ENCODE measurements around the gene PRKAG2. TPM values are rescaled to one million over a fixed set of nuclear protein-coding genes. Genes with fewer than 3 reads are reported as not detected.
A peak's percentile ranks its signal among the peaks of the same experiment; 100 is the strongest.

Gene PRKAG2
- total RNA-seq, 1 donor from 2014 or later, result 35.4 TPM

DNA sequence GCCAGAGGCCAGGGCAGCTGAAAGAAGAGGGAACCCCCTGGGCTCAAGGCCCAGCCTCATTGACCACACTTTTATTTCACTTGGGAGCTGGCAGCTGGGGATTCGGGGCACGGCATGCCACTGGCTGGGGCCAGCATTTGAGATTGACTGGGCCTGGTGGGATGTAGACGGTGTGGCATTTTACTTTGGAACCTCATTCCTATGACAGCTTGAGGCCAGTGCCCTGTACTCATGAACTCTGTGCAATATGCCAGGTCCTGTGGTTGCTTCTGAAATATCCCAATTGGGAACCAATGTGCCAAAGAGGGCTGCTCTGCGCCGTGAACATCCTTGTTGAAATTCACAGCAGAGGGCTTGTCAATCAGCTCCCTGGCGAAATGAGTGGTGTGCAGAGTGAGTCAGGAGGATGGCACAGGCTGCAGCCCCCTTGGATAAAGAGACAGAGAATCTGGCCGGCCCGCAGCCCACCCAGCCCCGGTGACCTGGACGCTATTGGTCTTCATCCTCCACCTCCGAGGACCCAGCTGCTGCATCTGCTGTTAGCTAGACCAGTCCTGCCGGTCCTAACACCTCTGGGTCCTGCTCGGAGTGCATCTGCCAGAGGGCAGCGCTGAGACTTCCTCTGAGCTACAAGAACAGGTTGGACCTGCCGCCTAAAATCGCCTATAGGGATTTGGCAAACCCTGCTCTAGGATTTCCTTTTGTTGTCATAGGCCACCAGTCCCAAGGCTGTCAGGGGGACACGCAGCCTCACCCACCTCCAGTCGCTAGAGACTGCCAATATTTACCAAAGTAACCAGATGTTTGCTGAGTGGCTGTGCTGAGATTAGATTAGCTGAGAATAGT lies 58.0 kb downstream of the PRKAG2 start:
- TF ChIP-seq, protein P1, sequence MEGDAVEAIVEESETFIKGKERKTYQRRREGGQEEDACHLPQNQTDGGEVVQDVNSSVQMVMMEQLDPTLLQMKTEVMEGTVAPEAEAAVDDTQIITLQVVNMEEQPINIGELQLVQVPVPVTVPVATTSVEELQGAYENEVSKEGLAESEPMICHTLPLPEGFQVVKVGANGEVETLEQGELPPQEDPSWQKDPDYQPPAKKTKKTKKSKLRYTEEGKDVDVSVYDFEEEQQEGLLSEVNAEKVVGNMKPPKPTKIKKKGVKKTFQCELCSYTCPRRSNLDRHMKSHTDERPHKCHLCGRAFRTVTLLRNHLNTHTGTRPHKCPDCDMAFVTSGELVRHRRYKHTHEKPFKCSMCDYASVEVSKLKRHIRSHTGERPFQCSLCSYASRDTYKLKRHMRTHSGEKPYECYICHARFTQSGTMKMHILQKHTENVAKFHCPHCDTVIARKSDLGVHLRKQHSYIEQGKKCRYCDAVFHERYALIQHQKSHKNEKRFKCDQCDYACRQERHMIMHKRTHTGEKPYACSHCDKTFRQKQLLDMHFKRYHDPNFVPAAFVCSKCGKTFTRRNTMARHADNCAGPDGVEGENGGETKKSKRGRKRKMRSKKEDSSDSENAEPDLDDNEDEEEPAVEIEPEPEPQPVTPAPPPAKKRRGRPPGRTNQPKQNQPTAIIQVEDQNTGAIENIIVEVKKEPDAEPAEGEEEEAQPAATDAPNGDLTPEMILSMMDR (IDR thresholded peaks at IDR 0.05), result no peak
- no peaks in the 10 kb centered on the region for H3K9me3 ChIP-seq
- DNase-seq (peak; percentile 51), ATAC-seq (peak in 1 of 2 donors; percentile 5)
- H3K4me3 ChIP-seq, result no peak overlapping the region
- intact Hi-C loops (cut with DNase I), result no loop called here
- H3K4me1 ChIP-seq, result peaks cover 17% of the 10 kb centered on the region
- no peak overlapping the region for H3K27ac ChIP-seq
- H3K27me3 ChIP-seq (ENCODE audit: low read depth), result no peaks in the 10 kb centered on the region
- H3K36me3 ChIP-seq, result no peaks in the 10 kb centered on the region

DNA sequence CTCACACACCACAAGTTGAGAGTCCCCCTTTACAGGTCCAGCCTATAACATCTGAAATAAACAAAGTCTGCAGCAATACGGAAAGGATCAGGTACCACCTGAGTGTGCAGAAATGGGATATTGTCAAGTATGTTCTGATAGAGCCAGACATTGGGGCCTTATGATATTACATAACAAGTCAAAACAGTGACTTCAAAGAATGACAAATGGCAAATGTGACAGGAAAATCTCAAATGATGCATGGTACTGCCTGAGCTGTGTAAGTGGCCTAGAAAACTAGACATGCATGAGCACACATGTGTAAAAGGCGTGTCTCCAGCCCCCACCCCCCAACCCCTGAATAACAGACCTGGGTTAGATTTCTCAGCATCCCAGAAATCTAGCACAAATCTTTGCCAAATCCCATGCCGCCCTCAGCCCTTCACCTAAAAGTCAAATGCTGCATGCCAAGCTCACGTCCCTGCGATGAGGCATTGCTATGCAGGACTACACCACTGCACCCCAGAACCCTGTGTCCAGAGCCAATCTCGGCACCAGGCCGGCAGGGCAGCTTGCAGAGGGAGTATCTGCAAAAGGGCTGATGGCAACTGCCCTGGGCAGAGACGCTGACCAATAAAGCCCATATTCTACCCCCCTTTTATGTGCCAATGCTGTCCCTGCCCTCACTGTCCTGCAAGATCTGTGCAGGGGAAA lies 58.8 kb downstream of the PRKAG2 start:
- Histone ChIP-seq H3K27me3 (ENCODE audit: low read depth) (no peaks in the 10 kb centered on the region), H3K36me3 (no peaks in the 10 kb centered on the region), H3K4me3 (no peak overlapping the region), H3K4me1 (peaks cover 9% of the 10 kb centered on the region), H3K27ac (no peak overlapping the region), H3K9me3 (no peaks in the 10 kb centered on the region)
- TF ChIP-seq, protein P1 (IDR thresholded peaks at IDR 0.05), result no peak
- ATAC-seq (no peak), DNase-seq (no peak)
- intact Hi-C loops (cut with DNase I), result no loop called here

DNA sequence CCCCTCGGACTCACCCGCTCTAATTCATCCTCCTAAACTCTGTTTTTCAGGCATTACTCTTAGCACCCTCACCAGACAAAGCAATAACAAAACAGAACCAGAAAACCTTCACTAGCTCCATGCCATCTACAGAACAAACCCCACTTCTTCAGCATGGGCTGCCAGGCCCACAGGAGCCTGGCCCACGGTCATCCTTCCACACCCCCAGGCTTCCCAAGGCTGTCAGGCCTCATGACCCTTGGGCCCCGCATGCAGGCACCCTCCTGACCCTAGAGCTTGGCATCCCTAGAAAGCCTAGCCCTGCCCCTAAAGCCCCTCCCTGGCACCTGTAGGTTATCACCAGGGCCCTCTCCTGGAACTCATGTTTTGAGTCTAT lies 59.6 kb downstream of the PRKAG2 start:
- Histone ChIP-seq H3K9me3 (no peaks in the 10 kb centered on the region), H3K27me3 (ENCODE audit: low read depth) (no peaks in the 10 kb centered on the region), H3K27ac (no peak overlapping the region), H3K4me1 (peaks cover 8% of the 10 kb centered on the region), H3K4me3 (no peak overlapping the region), H3K36me3 (no peaks in the 10 kb centered on the region)
- ATAC-seq (no peak), DNase-seq (peak; percentile 26)
- TF ChIP-seq, protein P1 (IDR thresholded peaks at IDR 0.05), result no peak
- intact Hi-C loops (cut with DNase I), result no loop called here

DNA sequence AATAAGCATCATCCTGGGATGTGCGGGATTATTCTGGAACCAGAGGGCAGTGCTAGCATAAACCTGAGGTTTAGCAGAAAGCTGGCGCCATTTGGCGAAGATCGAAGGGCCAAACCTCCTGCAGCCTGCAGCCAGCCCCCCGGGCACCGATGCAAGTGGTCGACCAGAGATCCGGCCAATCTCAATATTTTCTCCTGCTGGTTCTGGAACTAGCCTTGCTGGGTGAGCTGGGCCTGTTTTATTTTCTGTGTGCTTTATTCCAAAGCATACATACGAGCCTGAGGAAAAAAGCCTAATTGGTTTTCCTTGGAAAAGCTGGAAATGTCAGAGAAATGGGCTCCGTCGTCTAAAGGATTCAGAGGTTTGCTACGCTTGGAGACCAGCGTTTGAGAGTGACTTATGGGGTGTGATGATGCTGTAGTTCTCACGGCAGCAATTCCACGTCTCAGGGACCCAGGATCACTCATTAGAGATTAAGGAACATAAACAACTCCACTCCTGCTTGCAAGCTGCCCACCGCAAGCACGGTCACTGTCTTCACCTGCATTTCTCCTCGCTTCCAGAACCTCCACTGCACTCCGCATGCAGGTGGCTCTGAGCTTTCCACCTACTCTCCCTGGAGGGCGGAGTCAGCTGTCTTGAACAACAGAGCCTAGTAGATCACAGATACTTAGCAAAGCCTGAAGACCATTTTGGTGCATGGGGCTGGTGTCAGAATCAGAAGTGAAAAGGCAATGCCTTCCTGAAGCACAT lies 60.2 kb downstream of the PRKAG2 start:
- no peak overlapping the region for H3K4me3 ChIP-seq
- TF ChIP-seq, protein P1 (IDR thresholded peaks at IDR 0.05), result no peak
- DNase-seq (peak; percentile 47), ATAC-seq (no peak)
- no peaks in the 10 kb centered on the region for H3K9me3 ChIP-seq
- no peak overlapping the region for H3K27ac ChIP-seq
- intact Hi-C loops (cut with DNase I), result no loop called here
- H3K27me3 ChIP-seq (ENCODE audit: low read depth), result no peaks in the 10 kb centered on the region
- H3K4me1 ChIP-seq, result peaks cover 8% of the 10 kb centered on the region
- no peaks in the 10 kb centered on the region for H3K36me3 ChIP-seq

DNA sequence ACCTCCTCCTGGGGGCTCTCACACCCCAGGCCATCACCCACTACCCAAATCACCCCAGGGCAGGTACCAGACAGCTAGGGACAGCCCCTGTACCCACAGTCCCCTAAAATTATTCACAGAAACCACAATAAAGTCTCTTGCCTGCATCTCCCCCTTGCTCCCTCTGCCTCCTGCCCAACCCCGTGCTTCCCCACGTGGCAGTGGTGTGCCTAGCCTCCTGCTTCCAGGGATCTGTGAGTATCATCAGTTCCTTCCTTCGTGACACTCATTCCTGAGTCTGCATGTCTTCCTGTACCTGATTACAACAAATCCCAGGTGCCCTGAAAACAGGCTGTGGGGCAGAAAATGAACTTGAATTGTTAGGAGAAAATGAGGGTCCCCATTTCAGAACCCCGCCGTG lies 61.5 kb downstream of the PRKAG2 start:
- ATAC-seq (no peak), DNase-seq (peak; percentile 4)
- Histone ChIP-seq H3K9me3 (no peaks in the 10 kb centered on the region), H3K4me3 (no peak overlapping the region), H3K36me3 (no peaks in the 10 kb centered on the region), H3K4me1 (peaks cover 8% of the 10 kb centered on the region), H3K27ac (no peak overlapping the region), H3K27me3 (ENCODE audit: low read depth) (no peaks in the 10 kb centered on the region)
- intact Hi-C loops (cut with DNase I), result no loop called here
- TF ChIP-seq, protein P1 (IDR thresholded peaks at IDR 0.05), result no peak

Measured in lower lobe of right lung (tissue), 2 donors.